B cell (primary cell): ENCODE results near the gene TMEM30A. TPM values are rescaled to one million over a fixed set of nuclear protein-coding genes. Genes with fewer than 3 reads are reported as not detected.

Experiments
- ATAC-seq: fragments of 200-7000 bp; cut with Tn5 transposase; one replicate; pipeline ENCODE4 v1.10.0; 2021; ENCODE audit warnings: low read depth, mild to moderate bottlenecking, moderate number of reproducible peaks, moderate library complexity
- CTCF ChIA-PET: fragments of 350-600 bp; sonication (Branson Sonifier 250); formaldehyde crosslinking; loops from one replicate; lab custom pipeline; 2021; ENCODE audit warnings: antibody characterized with exemption, inconsistent platforms; lab: Charles Lee
- POLR2A ChIA-PET: fragments of 350-600 bp; sonication (Branson Sonifier 250); formaldehyde crosslinking; loops from one replicate; lab custom pipeline; 2021; ENCODE audit warnings: antibody characterized with exemption; lab: Charles Lee
- DNase-seq: peaks from one replicate; pipeline ENCODE4 v3.0.0; 2013
- H2AFZ ChIP-seq: 2 replicates; pipeline ENCODE4 v1.6.1; 2012; ENCODE audit warnings: mild to moderate bottlenecking, low read depth, low read length; ENCODE audit not compliant: insufficient read depth, poor library complexity, severe bottlenecking
- H3K27ac ChIP-seq, 2 donors: 1 replicate in 1 of 2; 2 replicates in 1 of 2; pipeline ENCODE4 v1.5.1; 2012 to 2013; ENCODE audit warnings: low read length in 2 of 2, mild to moderate bottlenecking in 2 of 2, moderate library complexity in 1 of 2
- H3K27me3 ChIP-seq, 4 experiments: fragments of 200-600 bp in 1 of 4; sonication (generic) in 1 of 4; replicated peaks in 1 of 4; 1 replicate in 2 of 4; 2 replicates in 2 of 4; pipeline versions ENCODE4 v1.6.1 to v1.7.0; 2013 to 2016; ENCODE audit warnings: low read length in 3 of 4, mild to moderate bottlenecking in 2 of 4, mixed read lengths in 1 of 4, moderate library complexity in 1 of 4; ENCODE audit not compliant: insufficient read depth in 4 of 4, control insufficient read depth in 3 of 4; ENCODE audit errors: control extremely low read depth in 1 of 4
- H3K36me3 ChIP-seq, 2 experiments: replicated peaks in 1 of 2; 1 replicate in 1 of 2; 2 replicates in 1 of 2; pipeline versions ENCODE4 v1.6.1 to v1.7.1; 2013; ENCODE audit warnings: low read length in 1 of 2; ENCODE audit not compliant: insufficient read depth in 2 of 2, control insufficient read depth in 1 of 2; ENCODE audit errors: control extremely low read depth in 1 of 2, extremely low read depth in 1 of 2
- H3K4me1 ChIP-seq, 2 donors: fragments of 200-600 bp in 1 of 2; sonication (generic) in 1 of 2; 1 replicate in 1 of 2; 2 replicates in 1 of 2; pipeline versions ENCODE4 v1.5.1 to v1.6.1; 2013 to 2017; ENCODE audit warnings: low read length in 2 of 2; ENCODE audit not compliant: control insufficient read depth in 2 of 2, insufficient read depth in 2 of 2
- H3K4me2 ChIP-seq: replicated peaks from 2 replicates; pipeline ENCODE3; 2012; ENCODE audit warnings: mild to moderate bottlenecking, low read depth, low read length; ENCODE audit not compliant: poor library complexity, severe bottlenecking
- H3K4me3 ChIP-seq, 5 experiments: fragments of 200-600 bp in 1 of 5; sonication (generic) in 1 of 5; 1 replicate in 3 of 5; 2 replicates in 2 of 5; pipeline versions ENCODE4 v1.5.1 to v1.7.0; 2011 to 2016; ENCODE audit warnings: low read length in 4 of 5, mild to moderate bottlenecking in 4 of 5, low read depth in 2 of 5, control low read depth in 1 of 5, moderate library complexity in 1 of 5; ENCODE audit not compliant: insufficient read depth in 1 of 5; ENCODE audit errors: control extremely low read depth in 1 of 5, extremely low read depth in 1 of 5
- H3K79me2 ChIP-seq: fragments of 200-600 bp; sonication (generic); one replicate; pipeline ENCODE4 v1.6.0; 2016; ENCODE audit warnings: low read length; ENCODE audit not compliant: control insufficient read depth, insufficient read depth
- H3K9ac ChIP-seq: fragments of 200-600 bp; sonication (generic); 2 replicates; pipeline ENCODE4 v1.6.1; 2017; ENCODE audit warnings: mild to moderate bottlenecking, low read length, moderate library complexity
- H3K9me3 ChIP-seq, 3 donors: one replicate each; pipeline versions ENCODE4 v1.6.1 to v1.7.1; 2013; ENCODE audit warnings: low read length in 2 of 3; ENCODE audit not compliant: control insufficient read depth in 2 of 3, insufficient read depth in 1 of 3; ENCODE audit errors: control extremely low read depth in 1 of 3
- H4K20me1 ChIP-seq: 2 replicates; pipeline ENCODE4 v1.6.0; 2012; ENCODE audit warnings: mild to moderate bottlenecking, low read length; ENCODE audit not compliant: insufficient read depth, control insufficient read depth, poor library complexity, severe bottlenecking
- H3K27ac Mint-ChIP-seq: one replicate; pipeline ENCODE4 v1.8.0; 2021; ENCODE audit warnings: mixed read lengths
- H3K27me3 Mint-ChIP-seq: one replicate; pipeline ENCODE4 v1.8.0; 2021; ENCODE audit warnings: mixed read lengths
- H3K4me1 Mint-ChIP-seq: one replicate; pipeline ENCODE4 v1.8.0; 2021; ENCODE audit warnings: mixed read lengths
- H3K4me3 Mint-ChIP-seq: one replicate; pipeline ENCODE4 v1.8.0; 2021; ENCODE audit warnings: mixed read lengths
- H3K9me3 Mint-ChIP-seq: one replicate; pipeline ENCODE4 v1.8.0; 2022; ENCODE audit warnings: mixed read lengths; ENCODE audit not compliant: insufficient read depth
- EZH2 ChIP-seq: IDR thresholded peaks from 2 replicates; pipeline ENCODE4 v1.6.1; 2012; ENCODE audit warnings: borderline replicate concordance, low read depth, mild to moderate bottlenecking, moderate library complexity, low read length; ENCODE audit not compliant: insufficient read depth, poor library complexity, severe bottlenecking
- WGBS: methylation state at CpG from one replicate; pipeline ENCODE4 v1.1.5; 2013; ENCODE audit warnings: missing lambda C conversion rate; ENCODE audit not compliant: insufficient coverage; 5-methylcytosine and 5-hydroxymethylcytosine counted together
- intact Hi-C: fragments of 100-400 bp; cut with micrococcal nuclease; formaldehyde crosslinking; loops from one replicate; pipeline ENCODE4 v1.10.0; 2022
- polyA plus RNA-seq: library from polyadenylated mRNA; depleted of rRNA; stranded (reverse); fragments of >200 nt; gene quantifications from 2 replicates; pipeline ENCODE4 v1.2.3, GENCODE V29; 2012
- total RNA-seq, 2 donors: library from RNA; stranded (reverse); fragments of 120-200 nt in 1 of 2; gene quantifications; 1 replicate in 1 of 2; 2 replicates in 1 of 2; pipeline versions ENCODE4 v1.2.3 to v1.2.4, GENCODE V29; 2013 to 2022
- TF ChIP-seq, protein P1 (sequence below): fragments of 200-600 bp; IDR thresholded peaks from one replicate; pipeline ENCODE4 v1.8.0; 2022; ENCODE audit warnings: antibody characterized with exemption, mild to moderate bottlenecking

Gene TMEM30A
- total and polyA plus RNA-seq, 2 donors (not counting 1 experiment from before 2014, with no cell fraction given), result 4.7 to 53.9 TPM

DNA sequence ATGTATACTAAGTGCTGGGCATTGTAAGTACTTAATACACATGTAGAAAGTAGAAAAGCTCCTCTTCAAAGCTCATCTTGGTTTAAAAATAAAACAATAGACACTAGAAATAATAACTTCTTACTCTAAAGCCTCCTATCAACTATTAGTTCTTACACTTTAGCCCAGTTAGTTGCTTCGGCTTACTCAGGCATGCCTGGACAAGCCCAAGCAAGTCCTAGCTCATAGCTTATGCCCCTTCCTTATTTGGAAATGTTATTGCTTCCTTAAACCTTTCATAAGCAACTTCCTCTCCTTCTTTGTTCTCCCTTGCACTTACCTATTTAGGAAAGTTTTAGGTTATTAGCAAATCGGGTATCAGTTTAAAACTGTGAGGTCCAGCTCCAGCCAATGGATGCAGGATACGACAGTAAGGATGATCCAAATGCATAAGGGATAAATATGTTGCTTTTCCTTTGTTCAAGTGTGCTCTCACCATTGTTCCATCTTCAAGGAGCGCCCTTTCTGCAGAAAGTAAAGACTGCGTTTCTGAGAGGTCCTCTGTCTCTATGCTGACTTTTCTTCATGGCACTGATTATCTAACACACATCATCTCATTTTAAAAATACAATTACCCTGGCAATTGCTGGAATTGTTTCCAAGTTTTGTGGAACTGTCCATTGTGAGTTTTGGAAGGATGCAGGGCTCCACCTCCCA, 12.3 kb downstream of the TMEM30A start:
- H2AFZ ChIP-seq, result no peak overlapping the region
- H3K4me1 Mint-ChIP-seq, result peaks cover 48% of the 10 kb centered on the region
- DNase-seq, result no peak
- POLR2A ChIA-PET, result no interaction called here
- H3K27ac ChIP-seq, result peak overlapping the region in 1 of 2 donors; percentile 8
- peaks cover 0 to 3% of the 10 kb centered on the region in 2 experiments for H3K36me3 ChIP-seq
- no peak overlapping the region for H3K4me3 Mint-ChIP-seq
- H3K4me2 ChIP-seq, result no peak overlapping the region
- no peaks in the 10 kb centered on the region for H3K27me3 Mint-ChIP-seq
- H3K27ac Mint-ChIP-seq, result no peak overlapping the region
- intact Hi-C loops, result no loop called here
- H3K9ac ChIP-seq, result no peak overlapping the region
- peaks cover 58% of the 10 kb centered on the region for H3K79me2 ChIP-seq
- TF ChIP-seq EZH2, result no peak
- TF ChIP-seq, protein P1, sequence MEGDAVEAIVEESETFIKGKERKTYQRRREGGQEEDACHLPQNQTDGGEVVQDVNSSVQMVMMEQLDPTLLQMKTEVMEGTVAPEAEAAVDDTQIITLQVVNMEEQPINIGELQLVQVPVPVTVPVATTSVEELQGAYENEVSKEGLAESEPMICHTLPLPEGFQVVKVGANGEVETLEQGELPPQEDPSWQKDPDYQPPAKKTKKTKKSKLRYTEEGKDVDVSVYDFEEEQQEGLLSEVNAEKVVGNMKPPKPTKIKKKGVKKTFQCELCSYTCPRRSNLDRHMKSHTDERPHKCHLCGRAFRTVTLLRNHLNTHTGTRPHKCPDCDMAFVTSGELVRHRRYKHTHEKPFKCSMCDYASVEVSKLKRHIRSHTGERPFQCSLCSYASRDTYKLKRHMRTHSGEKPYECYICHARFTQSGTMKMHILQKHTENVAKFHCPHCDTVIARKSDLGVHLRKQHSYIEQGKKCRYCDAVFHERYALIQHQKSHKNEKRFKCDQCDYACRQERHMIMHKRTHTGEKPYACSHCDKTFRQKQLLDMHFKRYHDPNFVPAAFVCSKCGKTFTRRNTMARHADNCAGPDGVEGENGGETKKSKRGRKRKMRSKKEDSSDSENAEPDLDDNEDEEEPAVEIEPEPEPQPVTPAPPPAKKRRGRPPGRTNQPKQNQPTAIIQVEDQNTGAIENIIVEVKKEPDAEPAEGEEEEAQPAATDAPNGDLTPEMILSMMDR, result no peak
- H3K4me3 ChIP-seq, result no peak overlapping the region
- CTCF ChIA-PET, result interaction anchor here (1.0 kb wide), 1 partner anchor 10 kb away, joined by 4 read pairs; no protein-coding TSS in a partner anchor
- H3K27me3 ChIP-seq, result no peaks in the 10 kb centered on the region
- peaks cover 35% of the 10 kb centered on the region for H4K20me1 ChIP-seq
- no peaks in the 10 kb centered on the region for H3K9me3 Mint-ChIP-seq
- H3K9me3 ChIP-seq, result no peaks in the 10 kb centered on the region
- ATAC-seq, result no peak
- H3K4me1 ChIP-seq, result peaks cover 0 to 3% of the 10 kb centered on the region in 2 donors
- 92% methylated on average over 2 of the region's 5 CpGs for WGBS

DNA sequence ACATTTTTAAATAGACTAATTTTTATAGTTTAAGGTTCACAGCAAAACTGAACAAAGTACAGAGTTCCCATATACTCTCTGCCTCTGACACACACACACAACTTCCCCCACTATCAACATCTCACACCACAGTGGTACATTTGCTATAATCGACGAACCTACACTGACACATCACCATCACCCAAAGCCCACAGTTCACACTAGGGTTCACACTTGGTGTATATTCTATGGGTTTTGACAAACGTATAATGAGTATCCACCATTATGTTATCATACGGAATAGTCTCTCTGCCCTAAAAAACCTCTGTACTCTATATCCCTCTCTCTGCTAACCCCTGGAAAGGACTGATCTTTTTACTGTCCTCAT, 15.6 kb downstream of the TMEM30A start:
- peaks cover 47% of the 10 kb centered on the region for H4K20me1 ChIP-seq
- WGBS, result 90% methylated on average over 3 of the region's 4 CpGs
- Mint-ChIP-seq H3K27ac (no peak overlapping the region), H3K4me3 (no peak overlapping the region), H3K9me3 (no peaks in the 10 kb centered on the region), H3K4me1 (peaks cover 26% of the 10 kb centered on the region), H3K27me3 (no peaks in the 10 kb centered on the region)
- H3K9me3 ChIP-seq, result no peaks in the 10 kb centered on the region
- no peak overlapping the region for H3K4me2 ChIP-seq
- no peaks in the 10 kb centered on the region for H3K27me3 ChIP-seq
- TF ChIP-seq, protein P1, result no peak
- no peak for TF ChIP-seq EZH2
- H3K4me1 ChIP-seq, result peaks cover 0 to 3% of the 10 kb centered on the region in 2 donors
- no peak overlapping the region for H3K4me3 ChIP-seq
- no peak for DNase-seq
- ChIA-PET POLR2A (no interaction called here), CTCF (interaction anchor here (1.2 to 3.0 kb wide), 6 partner anchors 9 to 278 kb away, joined by 4 to 14 read pairs (median 6); no protein-coding TSS in a partner anchor)
- H3K36me3 ChIP-seq, result peaks cover 0 to 6% of the 10 kb centered on the region in 2 experiments
- H3K27ac ChIP-seq, result no peak overlapping the region
- no peak overlapping the region for H2AFZ ChIP-seq
- intact Hi-C loops, result no loop called here
- ATAC-seq, result no peak
- no peak overlapping the region for H3K9ac ChIP-seq
- H3K79me2 ChIP-seq, result peaks cover 36% of the 10 kb centered on the region
